Measurements from ENCODE around the gene ACOT13. TPM values are rescaled to one million over a fixed set of nuclear protein-coding genes. Genes with fewer than 3 reads are reported as not detected.
"Not testable (repeated sequence)": the region's sequence is repeated elsewhere in the genome, so short reads cannot be mapped to it uniquely, and the experiment has no call there.

The ACOT13 gene
- total RNA-seq, 1 donor from 2014 or later: 22.1 TPM

GRCh38 chr6:24666097-24666640 lies 708 bp upstream of the ACOT13 start:
- peak overlapping the region; percentile 97 for H3K27ac Mint-ChIP-seq (ENCODE audit: unreplicated experiment)
- peaks cover 16% of the 10 kb centered on the region for H3K4me1 Mint-ChIP-seq (ENCODE audit: unreplicated experiment)
- H3K27me3 Mint-ChIP-seq (ENCODE audit: unreplicated experiment): peaks cover 8% of the 10 kb centered on the region
- H3K4me3 Mint-ChIP-seq (ENCODE audit: unreplicated experiment): peak overlapping the region; percentile 99
- TF ChIP-seq CTCF (IDR thresholded peaks at IDR 0.05; ENCODE audit: unreplicated experiment): no peak
- peaks cover 15% of the 10 kb centered on the region for H3K9me3 Mint-ChIP-seq (ENCODE audit: unreplicated experiment)
- H3K36me3 Mint-ChIP-seq (ENCODE audit: low read depth, unreplicated experiment): peaks cover 49% of the 10 kb centered on the region
- DNase-seq (ENCODE audit: low spot score): peak; percentile 48

- H3K36me3 Mint-ChIP-seq (ENCODE audit: low read depth, unreplicated experiment): peaks cover 51% of the 10 kb centered on the region
- peaks cover 16% of the 10 kb centered on the region for H3K4me1 Mint-ChIP-seq (ENCODE audit: unreplicated experiment)
- no peak for TF ChIP-seq CTCF (IDR thresholded peaks at IDR 0.05; ENCODE audit: unreplicated experiment)
- peaks cover 8% of the 10 kb centered on the region for H3K27me3 Mint-ChIP-seq (ENCODE audit: unreplicated experiment)
- H3K9me3 Mint-ChIP-seq (ENCODE audit: unreplicated experiment): peaks cover 15% of the 10 kb centered on the region
- H3K4me3 Mint-ChIP-seq (ENCODE audit: unreplicated experiment): peak overlapping the region; percentile 99
- peak overlapping the region; percentile 97 for H3K27ac Mint-ChIP-seq (ENCODE audit: unreplicated experiment)
- no peak for DNase-seq (ENCODE audit: low spot score)
Measured at GRCh38 chr6:24667378-24667803, 514 bp downstream of the ACOT13 start.

- not testable (repeated sequence) for DNase-seq (ENCODE audit: low spot score); H3K27ac Mint-ChIP-seq (ENCODE audit: unreplicated experiment); H3K27me3 Mint-ChIP-seq (ENCODE audit: unreplicated experiment)
- Mint-ChIP-seq H3K36me3 (ENCODE audit: low read depth, unreplicated experiment) (peaks cover 49% of the 10 kb centered on the region), H3K4me1 (ENCODE audit: unreplicated experiment) (peaks cover 16% of the 10 kb centered on the region), H3K4me3 (ENCODE audit: unreplicated experiment) (peak overlapping the region; percentile 12), H3K9me3 (ENCODE audit: unreplicated experiment) (peaks cover 15% of the 10 kb centered on the region)
Measured at GRCh38 chr6:24668066-24668996, 1.5 kb downstream of the ACOT13 start.

GRCh38 chr6:24668997-24669361 lies 2.1 kb downstream of the ACOT13 start:
- H3K36me3 Mint-ChIP-seq (ENCODE audit: low read depth, unreplicated experiment): peaks cover 43% of the 10 kb centered on the region
- H3K4me3 Mint-ChIP-seq (ENCODE audit: unreplicated experiment): peak overlapping the region; percentile 12
- H3K4me1 Mint-ChIP-seq (ENCODE audit: unreplicated experiment): peaks cover 14% of the 10 kb centered on the region
- peaks cover 8% of the 10 kb centered on the region for H3K27me3 Mint-ChIP-seq (ENCODE audit: unreplicated experiment)
- TF ChIP-seq CTCF (IDR thresholded peaks at IDR 0.05; ENCODE audit: unreplicated experiment): no peak
- H3K27ac Mint-ChIP-seq (ENCODE audit: unreplicated experiment): no peak overlapping the region
- DNase-seq (ENCODE audit: low spot score): no peak
- peaks cover 20% of the 10 kb centered on the region for H3K9me3 Mint-ChIP-seq (ENCODE audit: unreplicated experiment)

- not testable (repeated sequence) for H3K27me3 Mint-ChIP-seq (ENCODE audit: unreplicated experiment); DNase-seq (ENCODE audit: low spot score); H3K4me1 Mint-ChIP-seq (ENCODE audit: unreplicated experiment); H3K27ac Mint-ChIP-seq (ENCODE audit: unreplicated experiment)
- H3K4me3 Mint-ChIP-seq (ENCODE audit: unreplicated experiment): peak overlapping the region; percentile 73
- H3K9me3 Mint-ChIP-seq (ENCODE audit: unreplicated experiment): peaks cover 21% of the 10 kb centered on the region
- peaks cover 43% of the 10 kb centered on the region for H3K36me3 Mint-ChIP-seq (ENCODE audit: low read depth, unreplicated experiment)
Measured at GRCh38 chr6:24670492-24670891, 3.6 kb downstream of the ACOT13 start.

- not testable (repeated sequence) for DNase-seq (ENCODE audit: low spot score); H3K27ac Mint-ChIP-seq (ENCODE audit: unreplicated experiment); H3K4me3 Mint-ChIP-seq (ENCODE audit: unreplicated experiment); H3K27me3 Mint-ChIP-seq (ENCODE audit: unreplicated experiment); H3K4me1 Mint-ChIP-seq (ENCODE audit: unreplicated experiment)
- Mint-ChIP-seq H3K9me3 (ENCODE audit: unreplicated experiment) (peaks cover 21% of the 10 kb centered on the region), H3K36me3 (ENCODE audit: low read depth, unreplicated experiment) (peaks cover 37% of the 10 kb centered on the region)
Measured at GRCh38 chr6:24671077-24671476, 4.2 kb downstream of the ACOT13 start.

All from endothelial cell (in vitro differentiated cells).